GM19328 (cell line): Measurements from ENCODE around the gene SLC22A3.
"Not testable (repeated sequence)": the region's sequence is repeated elsewhere in the genome, so short reads cannot be mapped to it uniquely, and the experiment has no call there.

ENCODE experiments used
- ATAC-seq: cut with Tn5 transposase; IDR thresholded peaks from one replicate; pipeline ENCODE4 v1.9.1; 2021; ENCODE audit warnings: mild to moderate bottlenecking, moderate library complexity; ENCODE audit not compliant: unreplicated experiment

SLC22A3 gene

GRCh38 chr6:160435935-160436334, 87.8 kb downstream of the SLC22A3 start:
- ATAC-seq: no peak

GRCh38 chr6:160437154-160437553, 89.0 kb downstream of the SLC22A3 start:
- no peak for ATAC-seq

GRCh38 chr6:160437775-160438174, 89.6 kb downstream of the SLC22A3 start:
- ATAC-seq: no peak

- no peak for ATAC-seq
Measured at GRCh38 chr6:160438481-160438880, 90.3 kb downstream of the SLC22A3 start.

GRCh38 chr6:160439751-160440150, 91.6 kb downstream of the SLC22A3 start:
- no peak for ATAC-seq

- no peak for ATAC-seq
Measured at GRCh38 chr6:160442151-160442550, 94.0 kb downstream of the SLC22A3 start.

- no peak for ATAC-seq
Measured at GRCh38 chr6:160445130-160445529, 97.0 kb downstream of the SLC22A3 start.

GRCh38 chr6:160447350-160447749, 99.2 kb downstream of the SLC22A3 start:
- no peak for ATAC-seq

- ATAC-seq: not testable (repeated sequence)
Measured at GRCh38 chr6:160449787-160450186, 101.6 kb downstream of the SLC22A3 start.

- no peak for ATAC-seq
Measured at GRCh38 chr6:160450849-160451248, 102.7 kb downstream of the SLC22A3 start.

- no peak for ATAC-seq
Measured at GRCh38 chr6:160454303-160454702, 106.1 kb downstream of the SLC22A3 start.

- ATAC-seq: no peak
Measured at GRCh38 chr6:160455081-160455480, 106.9 kb downstream of the SLC22A3 start.

- no peak for ATAC-seq
Measured at GRCh38 chr6:160455541-160456213, 107.5 kb downstream of the SLC22A3 start.

GRCh38 chr6:160456214-160456546, 108.0 kb downstream of the SLC22A3 start:
- no peak for ATAC-seq

- ATAC-seq: no peak
Measured at GRCh38 chr6:160457823-160458222, 109.6 kb downstream of the SLC22A3 start.

- no peak for ATAC-seq
Measured at GRCh38 chr6:160461641-160462040, 113.5 kb downstream of the SLC22A3 start.

- ATAC-seq: no peak
Measured at GRCh38 chr6:160462116-160462515, 113.9 kb downstream of the SLC22A3 start.

- ATAC-seq: peak; percentile 94
Measured at GRCh38 chr6:160462551-160463109, 114.5 kb downstream of the SLC22A3 start.

- ATAC-seq: no peak
Measured at GRCh38 chr6:160464744-160465143, 116.6 kb downstream of the SLC22A3 start.

- ATAC-seq: not testable (repeated sequence)
Measured at GRCh38 chr6:160467261-160467871, 119.2 kb downstream of the SLC22A3 start.

- no peak for ATAC-seq
Measured at GRCh38 chr6:160469153-160469552, 121.0 kb downstream of the SLC22A3 start.

- ATAC-seq: not testable (repeated sequence)
Measured at GRCh38 chr6:160476056-160476455, 127.9 kb downstream of the SLC22A3 start.
